ENCODE data around the gene KLHL3. TPM values are rescaled to one million over a fixed set of nuclear protein-coding genes. Genes with fewer than 3 reads are reported as not detected.
A peak's percentile ranks its signal among the peaks of the same experiment; 100 is the strongest.

Gene KLHL3
- total and polyA plus RNA-seq, 9 of the 15 experiments (the other 6 are each of a cell fraction or from before 2014, with no cell fraction given) = under 0.01 to 1.5 (median 0.22) TPM

DNA sequence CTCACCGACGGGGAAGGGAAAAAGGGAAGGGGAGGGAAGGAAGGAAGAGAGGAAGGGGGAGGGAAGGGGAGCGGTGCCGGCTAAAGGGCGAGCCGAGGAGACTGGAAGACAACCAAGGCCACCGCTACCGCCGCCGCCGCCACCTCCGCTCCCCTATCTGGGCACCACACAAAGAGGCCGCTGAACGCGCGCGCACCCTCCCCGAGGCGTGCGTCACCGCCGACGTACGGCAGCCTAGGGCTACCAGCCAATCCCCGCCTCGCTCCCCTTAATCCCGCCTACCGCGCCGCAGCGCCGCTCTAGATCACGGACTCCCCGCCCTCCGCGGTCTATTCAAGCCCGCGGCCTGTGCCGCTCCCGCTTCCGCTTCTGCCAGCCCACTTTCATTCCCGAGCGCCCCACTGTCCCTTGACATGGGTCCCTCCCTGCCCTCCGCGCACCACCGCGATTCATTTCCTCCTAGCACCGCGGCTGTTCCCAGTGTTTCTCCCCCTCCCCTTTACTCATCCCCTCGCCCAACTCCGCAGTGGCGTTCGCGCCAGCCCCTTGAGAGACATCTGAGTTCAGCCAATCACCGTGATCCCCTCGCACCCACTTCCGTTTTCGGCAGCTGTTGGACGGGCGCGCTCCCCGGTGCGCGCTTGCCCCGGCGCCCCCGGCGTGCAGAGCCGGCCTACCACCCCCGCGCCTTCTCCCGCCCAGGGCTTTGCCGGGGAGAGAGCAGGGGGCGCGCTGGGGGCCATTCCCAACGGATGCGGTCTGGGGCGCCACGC is 18.5 kb upstream of the KLHL3 start, which contains the start of gene HNRNPA0 (continued):
- TF ChIP-seq FOXA1 (IDR thresholded peaks at IDR 0.05; ENCODE audit: borderline replicate concordance) (no peak), ZFPM2 (CRISPR knock-in tag; IDR thresholded peaks at IDR 0.05) (no peak), ZNF57 (CRISPR knock-in tag; IDR thresholded peaks at IDR 0.05) (no peak; the same call in 1 of the 2 replicates), MCM5 (IDR thresholded peaks at IDR 0.05; ENCODE audit: low read depth) (no peak), MCM2 (IDR thresholded peaks at IDR 0.05; ENCODE audit: low read depth) (no peak), NFIX (CRISPR knock-in tag; IDR thresholded peaks at IDR 0.05; ENCODE audit: low read depth) (no peak), U2AF1 (optimal IDR thresholded peaks at IDR 0.05; ENCODE audit: low read depth, low read length) (no peak), MEF2D (tag; conservative IDR thresholded peaks at IDR 0.05; ENCODE audit: low read depth) (no peak), RFX1 (IDR thresholded peaks at IDR 0.05) (no peak), RCOR1 (IDR thresholded peaks at IDR 0.05; ENCODE audit: borderline replicate concordance in 1 of 2, low read depth in 2 of 2, low read length in 2 of 2) (no peak), MYBL2 (IDR thresholded peaks at IDR 0.05; ENCODE audit: low read depth) (peak; percentile 83; the same call in 1 of the 2 replicates), MYBL2 (CRISPR knock-in tag; IDR thresholded peaks at IDR 0.05; ENCODE audit: borderline replicate concordance) (no peak), ZSCAN32 (CRISPR knock-in tag; IDR thresholded peaks at IDR 0.05) (no peak), NR2C2 (CRISPR knock-in tag; IDR thresholded peaks at IDR 0.05) (no peak), NR2C2 (tag; IDR thresholded peaks at IDR 0.05) (peak; percentile 72), ZNF146 (CRISPR knock-in tag; IDR thresholded peaks at IDR 0.05; ENCODE audit: unreplicated experiment) (no peak), ASH1L (IDR thresholded peaks at IDR 0.05; ENCODE audit: borderline replicate concordance, low read depth, partially characterized antibody) (peak; percentile 66), HDAC2 (IDR thresholded peaks at IDR 0.05) (peak; percentile 14; the same call in 1 of the 2 replicates), NCOA1 (IDR thresholded peaks at IDR 0.05; ENCODE audit: low read depth) (0 out of 2 replicates have a peak, but pooled peaks have one; percentile 52)
- TF ChIP-seq, protein P1, sequence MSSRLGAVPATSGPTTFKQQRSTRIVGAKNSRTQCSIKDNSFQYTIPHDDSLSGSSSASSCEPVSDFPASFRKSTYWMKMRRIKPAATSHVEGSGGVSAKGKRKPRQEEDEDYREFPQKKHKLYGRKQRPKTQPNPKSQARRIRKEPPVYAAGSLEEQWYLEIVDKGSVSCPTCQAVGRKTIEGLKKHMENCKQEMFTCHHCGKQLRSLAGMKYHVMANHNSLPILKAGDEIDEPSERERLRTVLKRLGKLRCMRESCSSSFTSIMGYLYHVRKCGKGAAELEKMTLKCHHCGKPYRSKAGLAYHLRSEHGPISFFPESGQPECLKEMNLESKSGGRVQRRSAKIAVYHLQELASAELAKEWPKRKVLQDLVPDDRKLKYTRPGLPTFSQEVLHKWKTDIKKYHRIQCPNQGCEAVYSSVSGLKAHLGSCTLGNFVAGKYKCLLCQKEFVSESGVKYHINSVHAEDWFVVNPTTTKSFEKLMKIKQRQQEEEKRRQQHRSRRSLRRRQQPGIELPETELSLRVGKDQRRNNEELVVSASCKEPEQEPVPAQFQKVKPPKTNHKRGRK (tag; IDR thresholded peaks at IDR 0.05) = no peak
- TF ChIP-seq, protein P2, sequence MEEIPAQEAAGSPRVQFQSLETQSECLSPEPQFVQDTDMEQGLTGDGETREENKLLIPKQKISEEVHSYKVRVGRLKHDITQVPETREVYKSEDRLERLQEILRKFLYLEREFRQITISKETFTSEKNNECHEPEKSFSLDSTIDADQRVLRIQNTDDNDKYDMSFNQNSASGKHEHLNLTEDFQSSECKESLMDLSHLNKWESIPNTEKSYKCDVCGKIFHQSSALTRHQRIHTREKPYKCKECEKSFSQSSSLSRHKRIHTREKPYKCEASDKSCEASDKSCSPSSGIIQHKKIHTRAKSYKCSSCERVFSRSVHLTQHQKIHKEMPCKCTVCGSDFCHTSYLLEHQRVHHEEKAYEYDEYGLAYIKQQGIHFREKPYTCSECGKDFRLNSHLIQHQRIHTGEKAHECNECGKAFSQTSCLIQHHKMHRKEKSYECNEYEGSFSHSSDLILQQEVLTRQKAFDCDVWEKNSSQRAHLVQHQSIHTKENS (CRISPR knock-in tag; IDR thresholded peaks at IDR 0.05) = no peak
- TF ChIP-seq, protein P3, sequence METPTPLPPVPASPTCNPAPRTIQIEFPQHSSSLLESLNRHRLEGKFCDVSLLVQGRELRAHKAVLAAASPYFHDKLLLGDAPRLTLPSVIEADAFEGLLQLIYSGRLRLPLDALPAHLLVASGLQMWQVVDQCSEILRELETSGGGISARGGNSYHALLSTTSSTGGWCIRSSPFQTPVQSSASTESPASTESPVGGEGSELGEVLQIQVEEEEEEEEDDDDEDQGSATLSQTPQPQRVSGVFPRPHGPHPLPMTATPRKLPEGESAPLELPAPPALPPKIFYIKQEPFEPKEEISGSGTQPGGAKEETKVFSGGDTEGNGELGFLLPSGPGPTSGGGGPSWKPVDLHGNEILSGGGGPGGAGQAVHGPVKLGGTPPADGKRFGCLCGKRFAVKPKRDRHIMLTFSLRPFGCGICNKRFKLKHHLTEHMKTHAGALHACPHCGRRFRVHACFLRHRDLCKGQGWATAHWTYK (CRISPR knock-in tag; IDR thresholded peaks at IDR 0.05) = 0 out of 2 replicates have a peak, but pooled peaks have one; percentile 46
- TF ChIP-seq, protein P4, sequence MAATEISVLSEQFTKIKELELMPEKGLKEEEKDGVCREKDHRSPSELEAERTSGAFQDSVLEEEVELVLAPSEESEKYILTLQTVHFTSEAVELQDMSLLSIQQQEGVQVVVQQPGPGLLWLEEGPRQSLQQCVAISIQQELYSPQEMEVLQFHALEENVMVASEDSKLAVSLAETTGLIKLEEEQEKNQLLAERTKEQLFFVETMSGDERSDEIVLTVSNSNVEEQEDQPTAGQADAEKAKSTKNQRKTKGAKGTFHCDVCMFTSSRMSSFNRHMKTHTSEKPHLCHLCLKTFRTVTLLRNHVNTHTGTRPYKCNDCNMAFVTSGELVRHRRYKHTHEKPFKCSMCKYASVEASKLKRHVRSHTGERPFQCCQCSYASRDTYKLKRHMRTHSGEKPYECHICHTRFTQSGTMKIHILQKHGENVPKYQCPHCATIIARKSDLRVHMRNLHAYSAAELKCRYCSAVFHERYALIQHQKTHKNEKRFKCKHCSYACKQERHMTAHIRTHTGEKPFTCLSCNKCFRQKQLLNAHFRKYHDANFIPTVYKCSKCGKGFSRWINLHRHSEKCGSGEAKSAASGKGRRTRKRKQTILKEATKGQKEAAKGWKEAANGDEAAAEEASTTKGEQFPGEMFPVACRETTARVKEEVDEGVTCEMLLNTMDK (IDR thresholded peaks at IDR 0.05; ENCODE audit: borderline replicate concordance, insufficient read depth, low read depth, low read length, poor library complexity, severe bottlenecking) = no peak
